HEK293T (cell line): ENCODE data around the gene PRR19.

Source experiments
- BHLHE40 ChIP-seq: fragments of 450-650 bp; IDR thresholded peaks from 2 replicates; pipeline ENCODE4 v1.6.1; 2016; ENCODE audit warnings: mild to moderate bottlenecking, moderate library complexity, borderline replicate concordance
- ELF4 ChIP-seq: fragments of 450-650 bp; IDR thresholded peaks from 2 replicates; pipeline ENCODE4 v1.6.1; 2017; ENCODE audit warnings: antibody characterized with exemption
- FOXA1 ChIP-seq: fragments of 450-650 bp; IDR thresholded peaks from 2 replicates; pipeline ENCODE4 v1.6.1; 2016; ENCODE audit warnings: mild to moderate bottlenecking
- FOXK2 ChIP-seq: fragments of 450-650 bp; IDR thresholded peaks from 2 replicates; pipeline ENCODE4 v1.6.1; 2016; ENCODE audit warnings: mild to moderate bottlenecking
- FOXM1 ChIP-seq: fragments of 450-650 bp; IDR thresholded peaks from 2 replicates; pipeline ENCODE4 v1.6.1; 2017; ENCODE audit warnings: mild to moderate bottlenecking, borderline replicate concordance
- HDGF ChIP-seq: fragments of 450-650 bp; IDR thresholded peaks from 2 replicates; pipeline ENCODE4 v1.6.1; 2017; ENCODE audit warnings: antibody characterized with exemption, borderline replicate concordance
- L3MBTL2 ChIP-seq: fragments of 450-650 bp; conservative IDR thresholded peaks from 2 replicates; pipeline ENCODE4 v1.6.1; 2016; ENCODE audit warnings: mild to moderate bottlenecking
- NFRKB ChIP-seq: fragments of 450-650 bp; IDR thresholded peaks from 2 replicates; pipeline ENCODE4 v1.6.1; 2016; ENCODE audit warnings: mild to moderate bottlenecking, moderate library complexity
- PKNOX1 ChIP-seq: fragments of 450-650 bp; IDR thresholded peaks from 2 replicates; pipeline ENCODE4 v1.6.1; 2016
- SP1 ChIP-seq: fragments of 450-650 bp; IDR thresholded peaks from 2 replicates; pipeline ENCODE4 v1.6.1; 2017
- SUZ12 ChIP-seq: fragments of 450-650 bp; IDR thresholded peaks from 2 replicates; pipeline ENCODE4 v1.6.1; 2016; ENCODE audit warnings: mild to moderate bottlenecking
- TARDBP ChIP-seq: fragments of 450-650 bp; IDR thresholded peaks from 2 replicates; pipeline ENCODE4 v1.6.1; 2016

GRCh38 chr19:42343344-42344110, 41.6 kb downstream of the PRR19 start:
- TF ChIP-seq HDGF (no peak), BHLHE40 (no peak), L3MBTL2 (no peak), SP1 (no peak), SUZ12 (no peak), NFRKB (no peak), FOXM1 (no peak), TARDBP (no peak), PKNOX1 (no peak), FOXA1 (no peak), FOXK2 (no peak), ELF4 (no peak)
